MCF 10A (cell line): ENCODE measurements around the gene HSPA6. TPM values are rescaled to one million over a fixed set of nuclear protein-coding genes. Genes with fewer than 3 reads are reported as not detected.
"Not testable (repeated sequence)": the region's sequence is repeated elsewhere in the genome, so short reads cannot be mapped to it uniquely, and the experiment has no call there.

Experiments used
- BruUV-seq: library from RNA; stranded (reverse); fragments of 400-500 nt; replicated peaks from 2 replicates; lab custom pipeline; 2021; lab: Mats Ljungman, UMichigan
- CTCF ChIA-PET: fragments of 300-600 bp; sonication (Branson Sonifier 250); formaldehyde crosslinking; extraction: SDS; loops from one replicate; lab custom pipeline; 2021; ENCODE audit warnings: antibody characterized with exemption, inconsistent platforms; lab: Yijun Ruan, JAX
- POLR2A ChIA-PET: fragments of 300-600, 350-650 bp; sonication (Branson Sonifier 250); formaldehyde crosslinking; extraction: SDS; loops from one replicate; lab custom pipeline; 2020; ENCODE audit warnings: antibody characterized with exemption, inconsistent platforms; lab: Yijun Ruan, JAX
- DNase-seq: peaks from one replicate; pipeline ENCODE4 v3.0.0-alpha.2; 2018; ENCODE audit not compliant: unreplicated experiment
- H3K27ac Mint-ChIP-seq: one replicate; pipeline ENCODE4 v1.8.0; 2022; ENCODE audit warnings: mild to moderate bottlenecking, low read depth, mixed read lengths; ENCODE audit not compliant: unreplicated experiment
- H3K27me3 Mint-ChIP-seq: one replicate; pipeline ENCODE4 v1.8.0; 2022; ENCODE audit warnings: mixed read lengths; ENCODE audit not compliant: insufficient read depth, unreplicated experiment
- H3K36me3 Mint-ChIP-seq: one replicate; pipeline ENCODE4 v1.8.0; 2022; ENCODE audit warnings: mild to moderate bottlenecking, moderate library complexity, mixed read lengths; ENCODE audit not compliant: insufficient read depth, unreplicated experiment
- H3K4me1 Mint-ChIP-seq: one replicate; pipeline ENCODE4 v1.8.0; 2022; ENCODE audit warnings: mixed read lengths; ENCODE audit not compliant: insufficient read depth, unreplicated experiment
- H3K4me3 Mint-ChIP-seq: one replicate; pipeline ENCODE4 v1.8.0; 2022; ENCODE audit warnings: mild to moderate bottlenecking, moderate library complexity, mixed read lengths; ENCODE audit not compliant: unreplicated experiment
- H3K9me3 Mint-ChIP-seq: one replicate; pipeline ENCODE4 v1.8.0; 2022; ENCODE audit warnings: mixed read lengths; ENCODE audit not compliant: unreplicated experiment
- intact Hi-C: fragments of 100-400 bp; cut with micrococcal nuclease; formaldehyde crosslinking; loops from 2 replicates; pipeline ENCODE4 v1.14.1; 2022
- total RNA-seq: library from RNA; stranded (reverse); gene quantifications from 2 replicates; pipeline ENCODE4 v1.2.3, GENCODE V29; 2022

HSPA6 gene
- total RNA-seq, 1 experiment from 2014 or later: 0.28 TPM

- H3K4me3 Mint-ChIP-seq, POLR2A ChIA-PET: not testable (repeated sequence)
- CTCF ChIA-PET: interaction anchor here (0.7 to 2.1 kb wide), 3 partner anchors 169 to 174 kb away, joined by 4 to 17 read pairs (median 5); no protein-coding TSS in a partner anchor
Measured at GRCh38 chr1:161566602-161566960, 42.2 kb downstream of the HSPA6 start.

GRCh38 chr1:161571703-161572102 lies 47.4 kb downstream of the HSPA6 start:
- H3K9me3 Mint-ChIP-seq, DNase-seq, H3K27me3 Mint-ChIP-seq, BruUV-seq, H3K4me3 Mint-ChIP-seq, intact Hi-C loops, CTCF ChIA-PET, H3K27ac Mint-ChIP-seq, POLR2A ChIA-PET, H3K36me3 Mint-ChIP-seq, H3K4me1 Mint-ChIP-seq: not testable (repeated sequence)

More at GRCh38 chr1:161566602-161566960, 42.2 kb downstream of the HSPA6 start:
- not testable (repeated sequence) for BruUV-seq, H3K27ac Mint-ChIP-seq, H3K4me1 Mint-ChIP-seq, H3K9me3 Mint-ChIP-seq, H3K36me3 Mint-ChIP-seq, DNase-seq
- H3K27me3 Mint-ChIP-seq: peaks cover 24% of the 10 kb centered on the region
- intact Hi-C loops: loop anchor here (10.0 kb wide), 1 partner anchor 78 kb away; no protein-coding TSS in a partner anchor

Other genes starting within 250 kb of the HSPA6 start
- 0.29 and 0.37 TPM in 2 replicates for gene MPZ, start 214.6 kb upstream of the HSPA6 start, total RNA-seq
- gene SDHC, start 210.2 kb upstream of the HSPA6 start, total RNA-seq: 204 and 224 TPM in 2 replicates
- gene CFAP126, start 156.7 kb upstream of the HSPA6 start, total RNA-seq: not detected in 2 replicates
- not detected in 2 replicates for gene FCGR2A, start 19.1 kb upstream of the HSPA6 start, total RNA-seq
- not detected in 2 replicates for gene FCGR3A, start 25.3 kb downstream of the HSPA6 start, total RNA-seq
- gene FCGR3B, start 106.6 kb downstream of the HSPA6 start, total RNA-seq: not detected in 2 replicates
- gene FCGR2B, start 138.6 kb downstream of the HSPA6 start, total RNA-seq: not detected in 2 replicates
- gene FCRLA, start 182.7 kb downstream of the HSPA6 start, total RNA-seq: 0.30 and 0.47 TPM in 2 replicates
- 1.1 and 1.3 TPM in 2 replicates for gene FCRLB, start 197.0 kb downstream of the HSPA6 start, total RNA-seq
- 57.0 and 65.0 TPM in 2 replicates for gene DUSP12, start 225.2 kb downstream of the HSPA6 start, total RNA-seq
- 56.3 and 71.8 TPM in 2 replicates for gene ATF6, start 241.8 kb downstream of the HSPA6 start, total RNA-seq